OCI-LY7 (cell line): ENCODE measurements around the gene SMYD3.

Experiments
- EZH2phosphoT487 ChIP-seq: fragments of 200-600 bp; sonication (generic); IDR thresholded peaks from 2 replicates; pipeline ENCODE4 v1.6.1; 2018; ENCODE audit warnings: low read depth, borderline replicate concordance, mild to moderate bottlenecking, mixed run types, antibody characterized with exemption, low read length, moderate library complexity, mixed read lengths
- TF ChIP-seq, protein P1 (sequence below): fragments of 200-600 bp; sonication (generic); conservative IDR thresholded peaks from 2 replicates; pipeline ENCODE4 v1.5.1; 2014; ENCODE audit warnings: mild to moderate bottlenecking, antibody characterized with exemption, low read length, moderate library complexity, mixed read lengths

DNA sequence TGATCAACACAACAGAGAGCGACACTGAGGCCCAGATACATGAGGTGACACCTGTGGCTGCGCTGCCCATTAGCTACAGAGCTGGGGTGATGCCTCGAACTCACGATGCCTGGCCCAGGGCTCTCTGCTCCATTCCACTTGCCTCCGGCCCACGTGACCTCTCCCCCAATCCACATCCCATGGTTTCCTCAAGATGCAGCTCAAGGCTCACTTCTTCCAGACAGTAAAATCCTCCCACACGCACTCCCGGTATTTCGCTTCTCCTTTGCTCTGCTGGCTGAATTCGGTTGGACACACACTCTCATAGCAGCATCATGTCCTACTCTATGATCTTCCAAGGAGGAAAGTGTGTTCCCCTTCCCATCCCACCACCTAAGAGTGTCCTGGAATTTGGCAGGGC lies 679.8 kb downstream of the SMYD3 start:
- TF ChIP-seq, protein P1, sequence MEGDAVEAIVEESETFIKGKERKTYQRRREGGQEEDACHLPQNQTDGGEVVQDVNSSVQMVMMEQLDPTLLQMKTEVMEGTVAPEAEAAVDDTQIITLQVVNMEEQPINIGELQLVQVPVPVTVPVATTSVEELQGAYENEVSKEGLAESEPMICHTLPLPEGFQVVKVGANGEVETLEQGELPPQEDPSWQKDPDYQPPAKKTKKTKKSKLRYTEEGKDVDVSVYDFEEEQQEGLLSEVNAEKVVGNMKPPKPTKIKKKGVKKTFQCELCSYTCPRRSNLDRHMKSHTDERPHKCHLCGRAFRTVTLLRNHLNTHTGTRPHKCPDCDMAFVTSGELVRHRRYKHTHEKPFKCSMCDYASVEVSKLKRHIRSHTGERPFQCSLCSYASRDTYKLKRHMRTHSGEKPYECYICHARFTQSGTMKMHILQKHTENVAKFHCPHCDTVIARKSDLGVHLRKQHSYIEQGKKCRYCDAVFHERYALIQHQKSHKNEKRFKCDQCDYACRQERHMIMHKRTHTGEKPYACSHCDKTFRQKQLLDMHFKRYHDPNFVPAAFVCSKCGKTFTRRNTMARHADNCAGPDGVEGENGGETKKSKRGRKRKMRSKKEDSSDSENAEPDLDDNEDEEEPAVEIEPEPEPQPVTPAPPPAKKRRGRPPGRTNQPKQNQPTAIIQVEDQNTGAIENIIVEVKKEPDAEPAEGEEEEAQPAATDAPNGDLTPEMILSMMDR: no peak
- no peak for TF ChIP-seq EZH2phosphoT487
